Hepatocyte (in vitro differentiated cells): ENCODE data around the gene STARD8.

Experiments
- EZH2 ChIP-seq: fragments of 200-600 bp; sonication (generic); IDR thresholded peaks from 2 replicates; pipeline ENCODE4 v1.6.1; 2016; ENCODE audit warnings: antibody characterized with exemption, mild to moderate bottlenecking, borderline replicate concordance
- EZH2phosphoT487 ChIP-seq: fragments of 200-600 bp; sonication (generic); IDR thresholded peaks from one replicate; pipeline ENCODE4 v1.6.1; 2018; ENCODE audit warnings: antibody characterized with exemption, mild to moderate bottlenecking, low read depth, moderate library complexity; ENCODE audit not compliant: unreplicated experiment, severe bottlenecking
- TF ChIP-seq, protein P1 (sequence below): fragments of 200-600 bp; sonication (generic); IDR thresholded peaks from 2 replicates; pipeline ENCODE4 v1.5.1; 2016; ENCODE audit warnings: antibody characterized with exemption, mild to moderate bottlenecking; ENCODE audit not compliant: poor library complexity

DNA sequence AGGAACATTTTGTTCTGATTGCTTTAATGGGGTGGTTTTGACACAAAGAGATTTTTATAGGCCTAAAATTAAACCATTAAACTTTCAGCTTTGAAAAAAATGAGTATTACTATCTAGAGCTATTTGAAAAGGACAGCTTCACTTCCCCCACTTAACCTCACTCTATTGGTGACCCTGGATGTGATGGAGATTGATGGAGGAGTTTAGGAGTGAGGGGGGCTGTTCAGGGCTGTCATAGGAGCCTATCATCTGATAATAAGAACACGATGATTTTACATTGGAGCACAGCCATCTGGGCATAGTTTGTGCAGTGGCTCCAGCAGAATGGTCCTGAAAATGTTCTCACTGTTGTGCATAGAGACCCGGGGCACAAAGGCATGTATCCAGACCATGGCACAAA, 110.3 kb downstream of the STARD8 start:
- TF ChIP-seq, protein P1, sequence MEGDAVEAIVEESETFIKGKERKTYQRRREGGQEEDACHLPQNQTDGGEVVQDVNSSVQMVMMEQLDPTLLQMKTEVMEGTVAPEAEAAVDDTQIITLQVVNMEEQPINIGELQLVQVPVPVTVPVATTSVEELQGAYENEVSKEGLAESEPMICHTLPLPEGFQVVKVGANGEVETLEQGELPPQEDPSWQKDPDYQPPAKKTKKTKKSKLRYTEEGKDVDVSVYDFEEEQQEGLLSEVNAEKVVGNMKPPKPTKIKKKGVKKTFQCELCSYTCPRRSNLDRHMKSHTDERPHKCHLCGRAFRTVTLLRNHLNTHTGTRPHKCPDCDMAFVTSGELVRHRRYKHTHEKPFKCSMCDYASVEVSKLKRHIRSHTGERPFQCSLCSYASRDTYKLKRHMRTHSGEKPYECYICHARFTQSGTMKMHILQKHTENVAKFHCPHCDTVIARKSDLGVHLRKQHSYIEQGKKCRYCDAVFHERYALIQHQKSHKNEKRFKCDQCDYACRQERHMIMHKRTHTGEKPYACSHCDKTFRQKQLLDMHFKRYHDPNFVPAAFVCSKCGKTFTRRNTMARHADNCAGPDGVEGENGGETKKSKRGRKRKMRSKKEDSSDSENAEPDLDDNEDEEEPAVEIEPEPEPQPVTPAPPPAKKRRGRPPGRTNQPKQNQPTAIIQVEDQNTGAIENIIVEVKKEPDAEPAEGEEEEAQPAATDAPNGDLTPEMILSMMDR = no peak
- TF ChIP-seq EZH2 = no peak
- TF ChIP-seq EZH2phosphoT487 = no peak
